Neutrophil (primary cell): ENCODE measurements around the gene SORBS2.

Source experiments
- H3K27ac ChIP-seq: fragments of 200-600 bp; sonication (generic); 2 replicates; pipeline ENCODE4 v1.5.1; 2016; ENCODE audit warnings: mild to moderate bottlenecking, moderate library complexity
- H3K27me3 ChIP-seq: fragments of 200-600 bp; sonication (generic); 2 replicates; pipeline ENCODE4 v1.6.0; 2016; ENCODE audit warnings: mild to moderate bottlenecking
- H3K36me3 ChIP-seq: fragments of 200-600 bp; sonication (generic); 2 replicates; pipeline ENCODE4 v1.5.1; 2017
- H3K4me1 ChIP-seq, 2 experiments: fragments of 200-600 bp in 1 of 2; sonication (generic) in 1 of 2; 1 replicate in 1 of 2; 2 replicates in 1 of 2; pipeline versions ENCODE4 v1.5.1 to v1.6.1; 2013 to 2016; ENCODE audit warnings: low read depth in 1 of 2, low read length in 1 of 2, mild to moderate bottlenecking in 1 of 2, moderate library complexity in 1 of 2; ENCODE audit not compliant: control insufficient read depth in 1 of 2, insufficient read depth in 1 of 2
- H3K4me3 ChIP-seq, 2 experiments: fragments of 200-600 bp in 1 of 2; sonication (generic) in 1 of 2; 1 replicate in 1 of 2; 2 replicates in 1 of 2; pipeline ENCODE4 v1.5.1; 2013 to 2016; ENCODE audit warnings: low read depth in 1 of 2, low read length in 1 of 2, mild to moderate bottlenecking in 1 of 2, moderate library complexity in 1 of 2
- H3K9me3 ChIP-seq: fragments of 200-600 bp; sonication (generic); 2 replicates; pipeline ENCODE4 v1.5.1; 2016
- TF ChIP-seq, protein P1 (sequence below): fragments of 200-600 bp; sonication (generic); IDR thresholded peaks from 2 replicates; pipeline ENCODE4 v1.5.1; 2016; ENCODE audit warnings: antibody characterized with exemption

The SORBS2 gene

DNA sequence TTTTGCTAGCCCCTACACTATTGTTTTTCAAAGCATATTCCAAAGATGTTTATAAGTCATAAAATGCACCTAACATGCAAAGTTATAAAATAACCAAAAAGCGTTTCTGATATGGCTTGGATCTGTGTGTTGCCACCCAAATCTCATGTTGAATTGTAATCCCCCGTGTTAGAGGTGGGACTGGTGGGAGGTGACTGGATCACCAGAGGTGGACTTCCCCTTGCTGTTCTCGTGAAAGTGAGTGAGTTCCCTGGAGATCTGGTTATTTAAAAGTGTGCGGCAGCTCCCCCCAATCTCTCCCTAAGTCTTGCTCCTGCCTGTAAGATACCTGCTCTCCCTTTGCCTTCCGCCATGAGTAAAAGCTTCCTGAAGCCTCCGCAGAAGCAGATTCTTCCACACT, 22.8 kb upstream of the SORBS2 start:
- Histone ChIP-seq H3K9me3 (no peaks in the 10 kb centered on the region), H3K4me3 (no peak overlapping the region), H3K4me1 (no peaks in the 10 kb centered on the region), H3K27me3 (no peaks in the 10 kb centered on the region), H3K27ac (no peak overlapping the region), H3K36me3 (no peaks in the 10 kb centered on the region)
- TF ChIP-seq, protein P1, sequence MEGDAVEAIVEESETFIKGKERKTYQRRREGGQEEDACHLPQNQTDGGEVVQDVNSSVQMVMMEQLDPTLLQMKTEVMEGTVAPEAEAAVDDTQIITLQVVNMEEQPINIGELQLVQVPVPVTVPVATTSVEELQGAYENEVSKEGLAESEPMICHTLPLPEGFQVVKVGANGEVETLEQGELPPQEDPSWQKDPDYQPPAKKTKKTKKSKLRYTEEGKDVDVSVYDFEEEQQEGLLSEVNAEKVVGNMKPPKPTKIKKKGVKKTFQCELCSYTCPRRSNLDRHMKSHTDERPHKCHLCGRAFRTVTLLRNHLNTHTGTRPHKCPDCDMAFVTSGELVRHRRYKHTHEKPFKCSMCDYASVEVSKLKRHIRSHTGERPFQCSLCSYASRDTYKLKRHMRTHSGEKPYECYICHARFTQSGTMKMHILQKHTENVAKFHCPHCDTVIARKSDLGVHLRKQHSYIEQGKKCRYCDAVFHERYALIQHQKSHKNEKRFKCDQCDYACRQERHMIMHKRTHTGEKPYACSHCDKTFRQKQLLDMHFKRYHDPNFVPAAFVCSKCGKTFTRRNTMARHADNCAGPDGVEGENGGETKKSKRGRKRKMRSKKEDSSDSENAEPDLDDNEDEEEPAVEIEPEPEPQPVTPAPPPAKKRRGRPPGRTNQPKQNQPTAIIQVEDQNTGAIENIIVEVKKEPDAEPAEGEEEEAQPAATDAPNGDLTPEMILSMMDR, result no peak

DNA sequence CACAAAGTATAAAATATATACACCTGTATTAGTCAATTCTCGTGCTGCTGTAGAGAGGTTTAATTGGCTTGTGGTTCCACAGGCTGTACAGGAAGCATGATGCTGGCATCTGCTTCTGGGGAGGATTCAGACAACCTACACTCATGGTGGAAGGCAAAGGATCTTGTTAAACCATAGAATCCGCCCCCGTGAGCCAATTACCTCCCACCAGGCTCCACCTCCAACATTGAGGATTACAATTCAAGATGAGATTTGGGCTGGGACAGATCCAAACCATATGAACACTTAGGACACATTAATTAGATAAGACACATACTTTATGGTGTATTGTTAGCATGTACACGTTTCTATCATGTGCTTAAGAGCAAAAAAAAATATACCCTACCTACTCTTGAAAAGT, 22.1 kb upstream of the SORBS2 start:
- H3K27ac ChIP-seq, result no peak overlapping the region
- TF ChIP-seq, protein P1, result no peak
- H3K4me1 ChIP-seq, result no peaks in the 10 kb centered on the region
- H3K9me3 ChIP-seq, result no peaks in the 10 kb centered on the region
- no peaks in the 10 kb centered on the region for H3K36me3 ChIP-seq
- no peak overlapping the region for H3K4me3 ChIP-seq
- no peaks in the 10 kb centered on the region for H3K27me3 ChIP-seq

DNA sequence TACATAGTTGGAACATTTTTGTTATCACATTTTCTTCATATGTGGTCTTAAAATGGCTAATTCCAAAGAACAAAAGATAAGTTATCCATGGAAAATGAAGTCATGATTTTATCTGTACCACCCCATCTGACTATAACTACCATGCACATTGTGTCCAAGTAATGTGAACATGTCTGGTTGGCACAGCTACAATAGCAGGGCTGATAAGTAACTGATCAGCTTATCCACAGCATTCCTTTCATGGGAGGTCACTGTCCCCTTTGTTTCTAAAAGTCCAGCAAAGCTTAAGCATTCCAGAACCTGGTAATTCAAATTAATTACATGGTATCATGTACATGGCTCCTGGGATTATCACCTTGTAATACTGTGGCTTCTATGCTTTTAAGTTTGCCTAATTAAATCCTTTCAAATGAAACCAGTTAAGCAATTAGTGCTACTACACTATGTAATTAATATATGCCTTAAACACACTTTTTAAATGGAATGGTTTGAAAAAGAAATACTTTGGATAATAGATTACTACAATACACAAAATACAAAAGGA, 21.1 kb upstream of the SORBS2 start:
- no peaks in the 10 kb centered on the region for H3K9me3 ChIP-seq

DNA sequence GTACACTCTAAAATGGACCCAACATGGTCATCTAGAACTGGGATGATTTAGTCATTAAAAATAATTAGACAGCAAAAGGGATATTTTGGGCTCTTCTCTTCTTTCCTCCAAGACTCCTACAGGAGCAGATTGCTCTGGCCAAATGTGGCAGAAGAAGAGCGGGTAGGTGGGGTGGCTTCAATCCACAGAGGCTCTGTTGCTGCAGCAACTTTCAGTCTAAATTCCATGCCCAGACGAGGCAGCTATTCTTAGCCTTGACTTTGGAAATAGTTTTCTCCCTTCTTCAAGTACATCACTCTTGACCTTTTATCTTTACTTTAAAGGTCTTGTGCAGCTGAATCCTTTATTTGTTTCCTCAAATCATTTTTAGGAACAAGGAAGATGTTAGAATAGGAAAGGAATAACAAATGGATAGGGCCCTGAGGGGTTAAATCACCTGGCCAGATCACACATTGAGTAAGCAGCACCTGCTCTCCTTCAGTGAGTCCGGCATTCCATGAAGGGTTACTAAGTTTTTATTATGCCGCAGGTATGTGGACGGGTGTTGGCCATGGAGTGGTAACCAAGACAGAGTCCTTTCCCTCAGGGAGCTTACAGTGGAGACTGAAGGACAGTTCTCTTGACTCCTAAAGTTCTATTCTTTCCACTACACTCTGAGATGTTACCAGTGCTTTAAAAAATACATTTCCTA, 19.3 kb upstream of the SORBS2 start:
- H3K27ac ChIP-seq, result no peak overlapping the region
- no peaks in the 10 kb centered on the region for H3K9me3 ChIP-seq
- no peak overlapping the region for H3K4me3 ChIP-seq
- H3K4me1 ChIP-seq, result no peaks in the 10 kb centered on the region
- no peaks in the 10 kb centered on the region for H3K36me3 ChIP-seq
- no peaks in the 10 kb centered on the region for H3K27me3 ChIP-seq
- TF ChIP-seq, protein P1, result no peak

More for the DNA sequence above, 21.1 kb upstream of the SORBS2 start:
- TF ChIP-seq, protein P1, result no peak
- H3K36me3 ChIP-seq, result no peaks in the 10 kb centered on the region
- no peak overlapping the region for H3K4me3 ChIP-seq
- no peaks in the 10 kb centered on the region for H3K27me3 ChIP-seq
- H3K27ac ChIP-seq, result no peak overlapping the region
- H3K4me1 ChIP-seq, result no peaks in the 10 kb centered on the region

DNA sequence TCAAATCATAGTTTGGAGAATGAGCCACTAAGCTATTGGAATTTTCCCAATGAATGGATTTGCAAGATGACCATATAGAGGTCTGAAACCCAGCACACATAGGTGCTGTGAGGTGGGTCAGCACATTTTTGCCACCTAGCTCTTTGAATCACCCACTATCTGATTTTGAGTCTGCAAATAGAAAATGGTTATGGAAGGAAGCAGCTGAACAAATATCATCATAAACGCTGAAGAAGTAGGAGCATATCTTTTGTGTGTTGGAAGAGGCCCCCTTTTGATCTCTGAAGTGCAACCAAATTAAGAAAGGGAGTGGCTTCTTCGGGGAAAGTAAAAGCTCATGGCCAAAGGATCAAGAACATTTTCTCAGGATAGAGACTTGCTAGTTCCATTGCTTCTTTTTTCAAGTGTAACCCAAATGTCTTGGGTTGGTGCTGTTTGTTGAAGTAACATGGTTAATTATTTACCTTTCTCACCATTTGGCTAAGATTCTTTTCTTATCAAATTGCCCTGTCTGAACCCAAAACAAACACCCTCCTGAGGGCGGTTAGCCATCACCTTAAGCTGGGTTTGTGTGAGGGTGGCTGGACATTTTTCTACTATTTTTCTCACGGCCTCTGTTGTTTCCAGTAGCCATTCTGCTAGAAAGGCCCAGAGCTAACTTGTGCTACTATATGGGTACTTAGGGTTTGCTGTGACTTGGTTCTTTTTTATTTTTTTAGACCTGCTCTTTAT, 18.4 kb upstream of the SORBS2 start:
- no peaks in the 10 kb centered on the region for H3K9me3 ChIP-seq
- H3K27ac ChIP-seq, result no peak overlapping the region
- TF ChIP-seq, protein P1, result no peak
- H3K4me1 ChIP-seq, result no peaks in the 10 kb centered on the region
- no peaks in the 10 kb centered on the region for H3K36me3 ChIP-seq
- H3K4me3 ChIP-seq, result no peak overlapping the region
- no peaks in the 10 kb centered on the region for H3K27me3 ChIP-seq
